H1 (cell line): ENCODE results near the gene MYCBP2.
"Not testable (repeated sequence)": the region's sequence is repeated elsewhere in the genome, so short reads cannot be mapped to it uniquely, and the experiment has no call there.

Experiments used
- CBX8 ChIP-seq: fragments of 300-800, 300-1000 bp; sonication (generic); IDR thresholded peaks from 2 replicates; pipeline ENCODE4 v1.7.1; 2016; ENCODE audit warnings: low read depth, low read length, borderline replicate concordance
- CEBPB ChIP-seq: IDR thresholded peaks from 2 replicates; pipeline ENCODE4 v1.6.1; 2012; ENCODE audit warnings: low read depth, low read length
- CTCF ChIP-seq, 3 experiments: IDR thresholded peaks; 1 replicate in 2 of 3; 2 replicates in 1 of 3; pipeline versions ENCODE4 v1.5.1 to v1.6.1; 2011; ENCODE audit warnings: low read length in 3 of 3, mild to moderate bottlenecking in 3 of 3, inconsistent platforms in 2 of 3, low read depth in 1 of 3, moderate library complexity in 1 of 3; ENCODE audit not compliant: insufficient read depth in 1 of 3; ENCODE audit errors: control extremely low read depth in 1 of 3
- EP300 ChIP-seq, 2 experiments: IDR thresholded peaks; 1 replicate in 1 of 2; 2 replicates in 1 of 2; pipeline ENCODE4 v1.6.1; 2011 to 2012; ENCODE audit warnings: low read depth in 2 of 2, low read length in 2 of 2, mild to moderate bottlenecking in 2 of 2, borderline replicate concordance in 1 of 2, inconsistent platforms in 1 of 2, moderate library complexity in 1 of 2

- not testable (repeated sequence) for TF ChIP-seq EP300 (IDR thresholded peaks at IDR 0.05; ENCODE audit: borderline replicate concordance in 1 of 2, low read depth in 2 of 2, low read length in 2 of 2); CBX8; CTCF (IDR thresholded peaks at IDR 0.05; ENCODE audit: control extremely low read depth in 1 of 3, insufficient read depth in 1 of 3, low read depth in 1 of 3, low read length in 3 of 3); CEBPB
These were observed 318.6 kb downstream of the MYCBP2 start for GRCh38 chr13:77008337-77008736.
